Brain microvascular endothelial cell (primary cell): ENCODE data around the gene NOSTRIN.
A peak's percentile ranks its signal among the peaks of the same experiment; 100 is the strongest.

Experiments used
- DNase-seq: peaks from one replicate; pipeline ENCODE4 v3.0.0-alpha.2; 2020
- H3K27ac ChIP-seq: fragments of 250-450 bp; sonication (Bioruptor Pico); 2 replicates; pipeline ENCODE4 v1.5.1; 2020; ENCODE audit warnings: mild to moderate bottlenecking, moderate library complexity
- H3K27me3 ChIP-seq: fragments of 250-450 bp; sonication (Bioruptor Pico); replicated peaks from 2 replicates; pipeline ENCODE4 v1.5.1; 2020; ENCODE audit warnings: mild to moderate bottlenecking
- H3K36me3 ChIP-seq: fragments of 250-450 bp; sonication (Bioruptor Pico); replicated peaks from 2 replicates; pipeline ENCODE4 v1.5.1; 2020; ENCODE audit warnings: mild to moderate bottlenecking
- H3K4me3 ChIP-seq: 2 replicates; pipeline ENCODE4 v1.5.1; 2011; ENCODE audit warnings: low read depth, mild to moderate bottlenecking, control low read depth, low read length, moderate library complexity
- CTCF ChIP-seq: IDR thresholded peaks from 2 replicates; pipeline ENCODE4 v1.5.1; 2011; ENCODE audit warnings: low read depth, mild to moderate bottlenecking, moderate library complexity, low read length, control low read depth, inconsistent platforms; ENCODE audit errors: missing control alignments
- in situ Hi-C: cut with HindIII; loops from 2 replicates; pipeline ENCODE4 v1.10.0; 2017; ENCODE audit warnings: low sequenced_read_pairs, low pct_ligation_motif_present

Gene NOSTRIN

DNA sequence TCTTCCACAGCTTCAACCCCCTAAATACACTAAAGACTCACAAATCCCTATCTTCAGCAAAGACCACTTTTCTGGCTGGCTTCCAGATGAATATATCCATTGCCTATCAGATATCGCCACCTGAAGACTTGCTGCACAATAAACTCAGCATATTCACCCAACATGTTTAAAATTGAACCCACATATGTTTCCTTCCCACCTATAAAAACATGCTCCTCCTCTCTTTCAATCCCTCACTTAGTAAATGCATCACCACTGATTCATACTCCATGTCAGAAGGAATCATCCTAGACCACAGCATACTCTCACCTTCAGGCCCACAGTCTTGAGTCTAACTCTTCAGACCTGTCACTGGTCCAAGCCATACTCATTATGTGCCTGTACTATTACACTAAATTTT, 82.5 kb downstream of the NOSTRIN start:
- no peaks in the 10 kb centered on the region for H3K27me3 ChIP-seq
- no peaks in the 10 kb centered on the region for H3K36me3 ChIP-seq
- no peak for TF ChIP-seq CTCF
- no peak overlapping the region for H3K4me3 ChIP-seq
- no peak for DNase-seq
- no peak overlapping the region for H3K27ac ChIP-seq
- in situ Hi-C loops: no loop called here

- in situ Hi-C loops: no loop called here
- Histone ChIP-seq H3K27me3 (no peaks in the 10 kb centered on the region), H3K27ac (no peak overlapping the region), H3K4me3 (peak overlapping the region; percentile 86), H3K36me3 (no peaks in the 10 kb centered on the region)
- no peak for TF ChIP-seq CTCF
- DNase-seq: no peak
These were observed 87.2 kb downstream of the NOSTRIN start for GRCh38 chr2:168889635-168890005.

GRCh38 chr2:168890006-168890782, 87.8 kb downstream of the NOSTRIN start, which contains the start of gene SPC25:
SPC25 (minus strand) TSS chr2:168890430; CDS start chr2:168889519, 911 bp downstream.
- in situ Hi-C loops: no loop called here
- Histone ChIP-seq H3K27ac (no peak within 1 kb of the TSS), H3K36me3 (no peaks in the 10 kb centered on the region), H3K4me3 (peak within 1 kb of the TSS; percentile 86), H3K27me3 (no peaks in the 10 kb centered on the region)
- peak; percentile 93 for DNase-seq
- no peak for TF ChIP-seq CTCF

GRCh38 chr2:168892327-168892726, 89.9 kb downstream of the NOSTRIN start:
- no peak for TF ChIP-seq CTCF
- Histone ChIP-seq H3K27me3 (no peaks in the 10 kb centered on the region), H3K4me3 (no peak overlapping the region), H3K27ac (no peak overlapping the region), H3K36me3 (no peaks in the 10 kb centered on the region)
- no peak for DNase-seq
- in situ Hi-C loops: no loop called here

DNA sequence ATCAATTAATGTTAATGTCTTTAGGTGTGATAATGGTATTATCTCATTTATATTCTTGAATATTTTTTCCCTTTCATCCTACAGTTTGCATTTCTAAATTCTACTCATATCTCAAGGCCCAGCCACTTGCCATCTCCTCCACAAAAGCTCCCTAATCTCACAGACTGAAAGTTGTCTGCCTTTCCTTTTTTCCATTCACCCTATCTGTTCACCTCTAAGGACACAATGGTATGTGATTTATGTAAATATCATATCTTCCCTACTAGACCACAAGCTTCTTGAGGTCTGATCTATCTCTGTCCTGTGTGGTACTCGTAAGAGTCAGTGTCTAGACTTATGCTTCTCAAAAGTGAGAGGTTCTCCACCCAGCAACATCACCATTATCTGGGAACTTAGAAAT, 91.7 kb downstream of the NOSTRIN start:
- Histone ChIP-seq H3K36me3 (no peaks in the 10 kb centered on the region), H3K27me3 (no peaks in the 10 kb centered on the region), H3K4me3 (no peak overlapping the region), H3K27ac (no peak overlapping the region)
- DNase-seq: no peak
- no peak for TF ChIP-seq CTCF
- in situ Hi-C loops: no loop called here

DNA sequence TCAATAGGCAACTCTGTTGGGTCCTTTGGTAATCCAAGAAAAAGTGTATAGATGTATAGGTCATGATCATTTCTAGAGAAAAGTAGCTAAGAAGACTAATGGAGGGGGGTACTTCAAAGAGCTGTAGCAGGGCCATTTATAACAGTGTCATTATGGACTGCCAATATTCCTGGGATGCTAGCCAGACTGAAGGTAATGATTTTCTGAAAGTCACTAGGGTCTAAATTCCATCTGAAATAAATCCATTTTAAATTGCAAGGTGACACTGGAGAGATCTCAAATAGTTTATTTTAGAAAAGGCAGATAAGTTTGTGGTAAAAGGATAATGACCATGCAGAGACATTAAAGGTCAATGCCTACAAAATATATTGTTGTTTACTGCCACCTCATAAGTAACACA, 92.3 kb downstream of the NOSTRIN start:
- no peak for DNase-seq
- no peak for TF ChIP-seq CTCF
- no peak overlapping the region for H3K4me3 ChIP-seq
- H3K27me3 ChIP-seq: no peaks in the 10 kb centered on the region
- in situ Hi-C loops: no loop called here
- no peak overlapping the region for H3K27ac ChIP-seq
- H3K36me3 ChIP-seq: no peaks in the 10 kb centered on the region
